Fibroblast of lung (primary cell): ENCODE results near the gene TMEM203.

Experiments
- EZH2 ChIP-seq: IDR thresholded peaks from 2 replicates; pipeline ENCODE4 v1.5.1; 2012; ENCODE audit warnings: low read length, control low read depth, mild to moderate bottlenecking; ENCODE audit errors: missing control alignments
- TF ChIP-seq, protein P1 (sequence below), 2 donors: IDR thresholded peaks in 1 of 2; conservative IDR thresholded peaks in 1 of 2; 1 replicate in 1 of 2; 2 replicates in 1 of 2; pipeline ENCODE4 v1.5.1; 2011 to 2012; ENCODE audit warnings: low read length in 2 of 2, control low read depth in 1 of 2, inconsistent platforms in 1 of 2, low read depth in 1 of 2, mild to moderate bottlenecking in 1 of 2

GRCh38 chr9:137217276-137218211 lies 12.1 kb upstream of the TMEM203 start:
- TF ChIP-seq, protein P1, sequence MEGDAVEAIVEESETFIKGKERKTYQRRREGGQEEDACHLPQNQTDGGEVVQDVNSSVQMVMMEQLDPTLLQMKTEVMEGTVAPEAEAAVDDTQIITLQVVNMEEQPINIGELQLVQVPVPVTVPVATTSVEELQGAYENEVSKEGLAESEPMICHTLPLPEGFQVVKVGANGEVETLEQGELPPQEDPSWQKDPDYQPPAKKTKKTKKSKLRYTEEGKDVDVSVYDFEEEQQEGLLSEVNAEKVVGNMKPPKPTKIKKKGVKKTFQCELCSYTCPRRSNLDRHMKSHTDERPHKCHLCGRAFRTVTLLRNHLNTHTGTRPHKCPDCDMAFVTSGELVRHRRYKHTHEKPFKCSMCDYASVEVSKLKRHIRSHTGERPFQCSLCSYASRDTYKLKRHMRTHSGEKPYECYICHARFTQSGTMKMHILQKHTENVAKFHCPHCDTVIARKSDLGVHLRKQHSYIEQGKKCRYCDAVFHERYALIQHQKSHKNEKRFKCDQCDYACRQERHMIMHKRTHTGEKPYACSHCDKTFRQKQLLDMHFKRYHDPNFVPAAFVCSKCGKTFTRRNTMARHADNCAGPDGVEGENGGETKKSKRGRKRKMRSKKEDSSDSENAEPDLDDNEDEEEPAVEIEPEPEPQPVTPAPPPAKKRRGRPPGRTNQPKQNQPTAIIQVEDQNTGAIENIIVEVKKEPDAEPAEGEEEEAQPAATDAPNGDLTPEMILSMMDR (conservative IDR thresholded peaks at IDR 0.05 in 1 of 2, IDR thresholded peaks at IDR 0.05 in 1 of 2; ENCODE audit: low read depth in 1 of 2, low read length in 2 of 2), result no peak
- TF ChIP-seq EZH2, result no peak
